K562 (cell line): Measurements from ENCODE around the gene ZRANB3. TPM values are rescaled to one million over a fixed set of nuclear protein-coding genes. Genes with fewer than 3 reads are reported as not detected.

Source experiments
- HDAC1 ChIP-seq, 2 experiments: fragments of 450-650 bp; IDR thresholded peaks; 2 replicates each; pipeline ENCODE4 v1.6.1; 2016 to 2017; ENCODE audit warnings: inconsistent platforms in 1 of 2, mild to moderate bottlenecking in 1 of 2, moderate library complexity in 1 of 2
- HDAC2 ChIP-seq: fragments of 450-650 bp; IDR thresholded peaks from 2 replicates; pipeline ENCODE4 v1.6.1; 2016; ENCODE audit warnings: mild to moderate bottlenecking
- HMGN3 ChIP-seq: IDR thresholded peaks from 2 replicates; pipeline ENCODE4 v1.6.1; 2011; ENCODE audit warnings: borderline replicate concordance, low read depth, mild to moderate bottlenecking, mixed read lengths, low read length; ENCODE audit not compliant: insufficient read length; ENCODE audit errors: extremely low read depth
- NBN ChIP-seq: fragments of 450-650 bp; IDR thresholded peaks from 2 replicates; pipeline ENCODE4 v1.6.1; 2016; ENCODE audit warnings: low read depth, mild to moderate bottlenecking
- NCOA2 ChIP-seq, 2 experiments: fragments of 450-650 bp; IDR thresholded peaks; 2 replicates each; pipeline ENCODE4 v1.6.1; 2018; ENCODE audit warnings: mild to moderate bottlenecking in 2 of 2, moderate library complexity in 1 of 2; ENCODE audit not compliant: partially characterized antibody in 2 of 2
- NR2C2 ChIP-seq, 2 experiments: fragments of 200-800 bp in 1 of 2; sonication (Bioruptor generic) in 1 of 2; sonication (generic) in 1 of 2; formaldehyde crosslinking in 1 of 2; IDR thresholded peaks; 2 replicates each; pipeline versions ENCODE4 v1.6.1 to v1.8.0; 2016 to 2022; ENCODE audit warnings: mild to moderate bottlenecking in 1 of 2, missing compliant biosample characterization in 1 of 2, missing genetic modification characterization in 1 of 2, missing genetic modification reagents in 1 of 2
- RNF2 ChIP-seq: sonication (generic); IDR thresholded peaks from 2 replicates; pipeline ENCODE4 v1.6.1; 2016
- TAF1 ChIP-seq: IDR thresholded peaks from 2 replicates; pipeline ENCODE4 v1.6.1; 2011; ENCODE audit warnings: mild to moderate bottlenecking, low read length, moderate library complexity; ENCODE audit not compliant: insufficient read depth, control insufficient read depth, severe bottlenecking; ENCODE audit errors: extremely low read depth
- ZBTB26 ChIP-seq: fragments of 450-650 bp; formaldehyde crosslinking; IDR thresholded peaks from 2 replicates; pipeline ENCODE4 v1.4.0; 2022; ENCODE audit warnings: missing genetic modification characterization
- polyA plus RNA-seq, 8 experiments: library from polyadenylated mRNA; depleted of rRNA in 4 of 8; stranded (reverse) in 5 of 8; unstranded in 3 of 8; fragments of >200 nt; fragmentation: Nextera tagmentation in 2 of 8; fragmentation: Illumina TruSeq in 1 of 8; extraction: Ambion mirVana in 2 of 8; extraction: Trizol in 1 of 8; gene quantifications; 2 replicates each; pipeline versions ENCODE4 v1.2.1 to v1.2.3, GENCODE V29; 2011 to 2014; ENCODE audit warnings: inconsistent platforms in 1 of 8, missing spikeins in 1 of 8
- total RNA-seq, 7 experiments: library from RNA; depleted of rRNA in 6 of 7; stranded (reverse); fragments of >200 nt in 6 of 7; fragmentation: Illumina TruSeq in 2 of 7; extraction: Trizol in 2 of 7; gene quantifications; 2 replicates each; pipeline versions ENCODE4 v1.2.1 to v1.2.3, GENCODE V29; 2011 to 2021; ENCODE audit warnings: low replicate concordance in 1 of 7
- TF ChIP-seq, protein P1 (sequence below): fragments of 450-650 bp; IDR thresholded peaks from 2 replicates; pipeline ENCODE4 v1.6.1; 2016; ENCODE audit warnings: mild to moderate bottlenecking, moderate library complexity
- TF ChIP-seq, protein P2 (sequence below): fragments of 450-650 bp; conservative IDR thresholded peaks from 2 replicates; pipeline ENCODE4 v1.6.1; 2016; ENCODE audit warnings: missing genetic modification characterization, low read depth, mild to moderate bottlenecking, missing compliant biosample characterization, moderate library complexity

Gene ZRANB3
- total and polyA plus RNA-seq, 9 of the 15 experiments (the other 6 are each of a cell fraction or from before 2014, with no cell fraction given) = 8.6 to 21.3 (median 14.7) TPM

GRCh38 chr2:135531231-135532197 lies 496 bp upstream of the ZRANB3 start, which contains the start of gene R3HDM1 (continued):
- TF ChIP-seq ZBTB26 = 0 out of 2 replicates have a peak, but pooled peaks have one; percentile 6
- no peak for TF ChIP-seq HDAC2
- peak; percentile 27; the same call in 1 of the 2 replicates for TF ChIP-seq NR2C2 (CRISPR knock-in tag; IDR thresholded peaks at IDR 0.05)
- no peak for TF ChIP-seq NR2C2 (tag; IDR thresholded peaks at IDR 0.05)
- TF ChIP-seq, protein P1, sequence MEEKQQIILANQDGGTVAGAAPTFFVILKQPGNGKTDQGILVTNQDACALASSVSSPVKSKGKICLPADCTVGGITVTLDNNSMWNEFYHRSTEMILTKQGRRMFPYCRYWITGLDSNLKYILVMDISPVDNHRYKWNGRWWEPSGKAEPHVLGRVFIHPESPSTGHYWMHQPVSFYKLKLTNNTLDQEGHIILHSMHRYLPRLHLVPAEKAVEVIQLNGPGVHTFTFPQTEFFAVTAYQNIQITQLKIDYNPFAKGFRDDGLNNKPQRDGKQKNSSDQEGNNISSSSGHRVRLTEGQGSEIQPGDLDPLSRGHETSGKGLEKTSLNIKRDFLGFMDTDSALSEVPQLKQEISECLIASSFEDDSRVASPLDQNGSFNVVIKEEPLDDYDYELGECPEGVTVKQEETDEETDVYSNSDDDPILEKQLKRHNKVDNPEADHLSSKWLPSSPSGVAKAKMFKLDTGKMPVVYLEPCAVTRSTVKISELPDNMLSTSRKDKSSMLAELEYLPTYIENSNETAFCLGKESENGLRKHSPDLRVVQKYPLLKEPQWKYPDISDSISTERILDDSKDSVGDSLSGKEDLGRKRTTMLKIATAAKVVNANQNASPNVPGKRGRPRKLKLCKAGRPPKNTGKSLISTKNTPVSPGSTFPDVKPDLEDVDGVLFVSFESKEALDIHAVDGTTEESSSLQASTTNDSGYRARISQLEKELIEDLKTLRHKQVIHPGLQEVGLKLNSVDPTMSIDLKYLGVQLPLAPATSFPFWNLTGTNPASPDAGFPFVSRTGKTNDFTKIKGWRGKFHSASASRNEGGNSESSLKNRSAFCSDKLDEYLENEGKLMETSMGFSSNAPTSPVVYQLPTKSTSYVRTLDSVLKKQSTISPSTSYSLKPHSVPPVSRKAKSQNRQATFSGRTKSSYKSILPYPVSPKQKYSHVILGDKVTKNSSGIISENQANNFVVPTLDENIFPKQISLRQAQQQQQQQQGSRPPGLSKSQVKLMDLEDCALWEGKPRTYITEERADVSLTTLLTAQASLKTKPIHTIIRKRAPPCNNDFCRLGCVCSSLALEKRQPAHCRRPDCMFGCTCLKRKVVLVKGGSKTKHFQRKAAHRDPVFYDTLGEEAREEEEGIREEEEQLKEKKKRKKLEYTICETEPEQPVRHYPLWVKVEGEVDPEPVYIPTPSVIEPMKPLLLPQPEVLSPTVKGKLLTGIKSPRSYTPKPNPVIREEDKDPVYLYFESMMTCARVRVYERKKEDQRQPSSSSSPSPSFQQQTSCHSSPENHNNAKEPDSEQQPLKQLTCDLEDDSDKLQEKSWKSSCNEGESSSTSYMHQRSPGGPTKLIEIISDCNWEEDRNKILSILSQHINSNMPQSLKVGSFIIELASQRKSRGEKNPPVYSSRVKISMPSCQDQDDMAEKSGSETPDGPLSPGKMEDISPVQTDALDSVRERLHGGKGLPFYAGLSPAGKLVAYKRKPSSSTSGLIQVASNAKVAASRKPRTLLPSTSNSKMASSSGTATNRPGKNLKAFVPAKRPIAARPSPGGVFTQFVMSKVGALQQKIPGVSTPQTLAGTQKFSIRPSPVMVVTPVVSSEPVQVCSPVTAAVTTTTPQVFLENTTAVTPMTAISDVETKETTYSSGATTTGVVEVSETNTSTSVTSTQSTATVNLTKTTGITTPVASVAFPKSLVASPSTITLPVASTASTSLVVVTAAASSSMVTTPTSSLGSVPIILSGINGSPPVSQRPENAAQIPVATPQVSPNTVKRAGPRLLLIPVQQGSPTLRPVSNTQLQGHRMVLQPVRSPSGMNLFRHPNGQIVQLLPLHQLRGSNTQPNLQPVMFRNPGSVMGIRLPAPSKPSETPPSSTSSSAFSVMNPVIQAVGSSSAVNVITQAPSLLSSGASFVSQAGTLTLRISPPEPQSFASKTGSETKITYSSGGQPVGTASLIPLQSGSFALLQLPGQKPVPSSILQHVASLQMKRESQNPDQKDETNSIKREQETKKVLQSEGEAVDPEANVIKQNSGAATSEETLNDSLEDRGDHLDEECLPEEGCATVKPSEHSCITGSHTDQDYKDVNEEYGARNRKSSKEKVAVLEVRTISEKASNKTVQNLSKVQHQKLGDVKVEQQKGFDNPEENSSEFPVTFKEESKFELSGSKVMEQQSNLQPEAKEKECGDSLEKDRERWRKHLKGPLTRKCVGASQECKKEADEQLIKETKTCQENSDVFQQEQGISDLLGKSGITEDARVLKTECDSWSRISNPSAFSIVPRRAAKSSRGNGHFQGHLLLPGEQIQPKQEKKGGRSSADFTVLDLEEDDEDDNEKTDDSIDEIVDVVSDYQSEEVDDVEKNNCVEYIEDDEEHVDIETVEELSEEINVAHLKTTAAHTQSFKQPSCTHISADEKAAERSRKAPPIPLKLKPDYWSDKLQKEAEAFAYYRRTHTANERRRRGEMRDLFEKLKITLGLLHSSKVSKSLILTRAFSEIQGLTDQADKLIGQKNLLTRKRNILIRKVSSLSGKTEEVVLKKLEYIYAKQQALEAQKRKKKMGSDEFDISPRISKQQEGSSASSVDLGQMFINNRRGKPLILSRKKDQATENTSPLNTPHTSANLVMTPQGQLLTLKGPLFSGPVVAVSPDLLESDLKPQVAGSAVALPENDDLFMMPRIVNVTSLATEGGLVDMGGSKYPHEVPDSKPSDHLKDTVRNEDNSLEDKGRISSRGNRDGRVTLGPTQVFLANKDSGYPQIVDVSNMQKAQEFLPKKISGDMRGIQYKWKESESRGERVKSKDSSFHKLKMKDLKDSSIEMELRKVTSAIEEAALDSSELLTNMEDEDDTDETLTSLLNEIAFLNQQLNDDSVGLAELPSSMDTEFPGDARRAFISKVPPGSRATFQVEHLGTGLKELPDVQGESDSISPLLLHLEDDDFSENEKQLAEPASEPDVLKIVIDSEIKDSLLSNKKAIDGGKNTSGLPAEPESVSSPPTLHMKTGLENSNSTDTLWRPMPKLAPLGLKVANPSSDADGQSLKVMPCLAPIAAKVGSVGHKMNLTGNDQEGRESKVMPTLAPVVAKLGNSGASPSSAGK = peak; percentile 48; the same call in 1 of the 2 replicates
- peak in 1 of 2 experiments; percentile 62; a peak in 2 of 4 replicates for TF ChIP-seq HDAC1 (IDR thresholded peaks at IDR 0.05)
- peak; percentile 31 for TF ChIP-seq HMGN3
- TF ChIP-seq NBN = 0 out of 2 replicates have a peak, but pooled peaks have one; percentile 2
- no peak for TF ChIP-seq NCOA2 (IDR thresholded peaks at IDR 0.05; ENCODE audit: partially characterized antibody in 2 of 2)
- TF ChIP-seq TAF1 = peak; percentile 17
- TF ChIP-seq RNF2 = no peak
- TF ChIP-seq, protein P2, sequence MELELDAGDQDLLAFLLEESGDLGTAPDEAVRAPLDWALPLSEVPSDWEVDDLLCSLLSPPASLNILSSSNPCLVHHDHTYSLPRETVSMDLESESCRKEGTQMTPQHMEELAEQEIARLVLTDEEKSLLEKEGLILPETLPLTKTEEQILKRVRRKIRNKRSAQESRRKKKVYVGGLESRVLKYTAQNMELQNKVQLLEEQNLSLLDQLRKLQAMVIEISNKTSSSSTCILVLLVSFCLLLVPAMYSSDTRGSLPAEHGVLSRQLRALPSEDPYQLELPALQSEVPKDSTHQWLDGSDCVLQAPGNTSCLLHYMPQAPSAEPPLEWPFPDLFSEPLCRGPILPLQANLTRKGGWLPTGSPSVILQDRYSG (tag) = no peak
